GM19452 (cell line): ENCODE results near the gene ARNT2.

Experiments used
- ATAC-seq: cut with Tn5 transposase; IDR thresholded peaks from one replicate; pipeline ENCODE4 v1.9.1; 2021; ENCODE audit not compliant: unreplicated experiment

The ARNT2 gene

GRCh38 chr15:80462836-80463512, 58.8 kb downstream of the ARNT2 start:
- ATAC-seq: no peak

DNA sequence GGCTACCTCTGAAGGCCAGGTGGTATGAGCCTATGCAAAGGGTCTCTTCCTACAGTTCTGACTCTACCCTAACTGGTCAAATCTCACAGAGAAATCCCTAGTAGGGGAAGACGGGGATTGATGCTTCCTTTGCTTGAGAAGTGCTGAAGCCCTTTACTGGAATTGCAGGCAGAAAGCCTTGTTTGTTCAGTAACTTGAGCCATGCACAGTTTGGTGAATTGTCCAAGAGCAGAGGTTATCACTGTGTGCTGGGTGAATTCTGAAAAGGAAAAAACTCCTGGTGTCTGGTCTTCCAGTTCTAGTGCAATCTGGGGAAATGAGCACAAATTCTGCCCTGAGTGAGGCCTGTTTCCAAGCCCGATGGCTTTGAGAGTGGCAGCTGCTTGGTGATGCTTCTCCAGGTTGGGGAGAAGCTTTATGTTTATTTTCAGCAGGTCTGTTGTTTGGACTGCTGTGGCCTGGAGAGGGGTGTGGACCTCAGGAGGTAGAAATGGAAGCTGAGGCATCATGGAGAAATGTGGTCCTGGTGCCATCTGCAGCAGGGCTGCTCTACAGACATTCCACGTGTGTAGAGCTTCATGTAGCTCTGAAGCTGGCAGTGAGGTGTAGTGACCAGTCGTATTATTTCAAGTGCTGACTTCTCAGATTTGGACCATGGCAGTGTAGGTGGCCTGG, 60.9 kb downstream of the ARNT2 start:
- no peak for ATAC-seq

DNA sequence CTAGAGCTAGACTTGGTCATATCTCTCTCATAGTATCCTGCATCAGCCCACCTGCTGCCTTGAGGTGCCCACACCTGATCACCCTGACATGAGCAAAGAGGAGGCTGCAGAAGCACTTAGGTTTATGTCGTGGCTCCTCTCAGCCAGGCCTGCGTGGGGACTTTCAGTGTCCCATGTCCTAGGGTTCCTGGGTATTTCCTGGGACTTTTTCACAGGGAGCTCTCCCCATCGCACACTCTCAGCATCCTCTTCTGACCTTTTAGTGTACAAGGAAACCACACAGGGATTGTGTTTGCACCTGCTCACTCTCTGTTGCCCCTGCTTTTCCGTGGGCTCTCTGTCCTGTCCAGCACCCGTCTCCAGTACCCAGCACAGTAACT, 61.4 kb downstream of the ARNT2 start:
- ATAC-seq: no peak

DNA sequence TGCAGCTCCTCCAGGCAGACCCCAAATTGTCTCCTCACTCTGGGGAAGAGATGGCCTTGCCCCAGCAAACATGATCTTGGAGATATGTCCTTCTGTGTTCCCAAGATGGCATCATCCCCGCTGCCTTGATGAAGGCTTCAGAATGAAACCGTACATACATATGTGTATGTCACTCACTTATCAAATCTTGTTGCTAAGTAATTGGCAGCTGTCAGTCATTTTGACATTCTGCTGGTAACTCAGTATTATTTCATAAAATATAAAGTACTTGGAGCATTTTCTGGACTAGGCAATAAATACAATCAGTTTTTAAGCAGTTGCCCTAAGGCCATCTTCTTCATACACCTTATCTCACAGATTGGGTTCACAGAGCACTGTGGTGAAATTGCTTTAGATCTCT, 62.4 kb downstream of the ARNT2 start:
- no peak for ATAC-seq

DNA sequence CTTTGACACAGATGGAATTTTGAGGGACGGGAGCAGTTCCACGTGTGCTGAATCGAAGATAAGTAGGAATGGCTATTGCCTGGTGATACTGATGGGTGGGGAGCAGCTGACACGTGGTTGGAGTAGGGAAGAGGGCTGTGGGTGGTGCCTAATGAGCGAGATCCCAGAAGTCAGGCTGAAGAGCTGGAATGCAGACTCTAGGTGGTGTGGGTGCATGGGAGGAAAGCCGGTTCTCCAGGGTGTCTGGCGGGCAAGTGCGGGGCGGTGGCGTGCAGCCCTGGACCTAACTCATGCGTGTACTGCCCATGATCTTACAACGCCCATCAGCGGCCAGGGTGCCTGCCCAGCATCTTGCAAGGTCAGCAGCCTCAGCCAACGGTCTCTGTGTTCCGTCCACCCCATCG, 63.1 kb downstream of the ARNT2 start:
- no peak for ATAC-seq

- no peak for ATAC-seq
Observed at GRCh38 chr15:80468796-80469195, 64.6 kb downstream of the ARNT2 start.

DNA sequence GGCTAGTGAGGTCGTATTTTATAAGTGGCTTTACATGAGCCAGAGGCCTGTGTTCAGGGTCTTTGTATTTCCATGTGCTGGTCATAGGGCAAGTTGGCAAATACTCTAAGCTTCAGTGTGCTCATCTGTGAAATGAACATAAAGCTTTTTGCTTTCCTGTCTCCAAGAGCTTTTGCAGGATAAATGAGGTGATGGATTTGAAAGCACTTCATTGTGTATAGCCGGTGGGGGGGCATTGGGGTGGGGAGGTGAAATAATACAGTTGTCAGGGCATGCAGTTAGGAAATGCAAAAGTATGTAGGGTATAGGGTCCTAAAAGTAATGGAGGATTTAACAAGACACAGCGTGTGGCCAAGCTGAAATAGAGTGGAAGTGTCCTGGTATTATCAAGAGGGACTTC, 67.7 kb downstream of the ARNT2 start:
- ATAC-seq: no peak

DNA sequence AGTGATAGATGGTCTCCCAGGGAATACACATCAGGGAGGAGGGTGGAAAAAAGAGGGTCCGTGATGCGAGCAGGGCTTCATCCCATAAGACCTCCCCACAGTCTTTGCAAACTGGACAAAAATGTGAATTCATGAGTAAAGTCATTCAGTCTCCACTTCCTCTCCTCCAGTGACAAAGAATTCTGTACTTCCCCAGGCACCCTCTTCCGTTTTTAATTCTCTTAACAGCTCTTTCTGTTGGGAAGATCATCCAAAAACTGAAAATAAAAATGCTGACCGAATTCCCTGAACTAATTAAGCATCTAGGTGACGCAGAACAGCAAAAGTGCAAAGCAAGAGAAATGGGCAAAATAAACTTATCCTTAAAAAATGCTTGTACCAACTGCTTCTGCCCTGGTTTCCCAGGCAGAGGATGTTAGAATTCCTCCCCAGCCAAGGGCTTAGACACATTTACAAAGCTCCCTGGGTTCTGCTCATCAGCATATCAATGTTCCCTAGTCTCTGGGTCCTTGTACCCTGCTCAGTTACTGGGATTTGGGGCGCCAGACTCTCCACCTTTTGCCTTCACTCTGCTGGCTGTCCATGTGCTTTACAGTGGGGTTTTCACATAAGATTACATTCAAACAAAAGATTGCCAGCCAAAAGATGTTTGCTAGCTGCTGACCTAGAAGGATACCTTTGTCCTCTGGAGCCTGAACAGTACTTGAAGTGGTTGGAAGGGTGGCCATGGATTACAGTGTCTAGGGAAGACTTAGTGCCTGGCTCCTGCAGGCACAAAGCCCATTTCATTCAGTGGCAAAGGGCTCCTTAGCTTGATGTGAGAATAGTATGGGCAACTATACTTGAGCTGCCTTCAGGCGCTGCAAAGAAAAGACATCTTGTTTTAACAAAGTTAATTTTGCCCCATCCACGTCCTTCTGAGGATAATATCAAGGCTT, 69.4 kb downstream of the ARNT2 start:
- ATAC-seq: no peak

GRCh38 chr15:80474224-80475215, 70.3 kb downstream of the ARNT2 start:
- ATAC-seq: no peak

- no peak for ATAC-seq
Observed at GRCh38 chr15:80475572-80475971, 71.4 kb downstream of the ARNT2 start.

DNA sequence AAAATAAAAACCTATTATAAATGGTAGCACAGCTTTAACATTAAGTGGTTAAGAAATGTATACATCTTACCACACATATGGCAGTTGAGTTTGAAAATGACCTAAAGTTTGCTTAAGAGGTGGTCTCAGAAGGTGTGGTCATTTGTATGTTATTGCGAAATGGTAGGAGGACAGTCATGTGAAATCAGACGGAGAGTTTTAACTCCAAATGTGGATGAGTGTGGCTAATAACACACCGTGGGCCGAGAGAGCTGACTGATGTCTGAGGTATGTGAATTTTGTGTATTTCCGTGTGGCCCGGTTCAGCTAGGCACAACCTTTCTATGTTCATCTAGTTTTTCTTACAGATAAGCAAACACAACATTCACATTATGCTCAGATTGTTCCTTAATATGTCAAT, 71.9 kb downstream of the ARNT2 start:
- no peak for ATAC-seq

- no peak for ATAC-seq
Observed at GRCh38 chr15:80478075-80478474, 73.9 kb downstream of the ARNT2 start.

DNA sequence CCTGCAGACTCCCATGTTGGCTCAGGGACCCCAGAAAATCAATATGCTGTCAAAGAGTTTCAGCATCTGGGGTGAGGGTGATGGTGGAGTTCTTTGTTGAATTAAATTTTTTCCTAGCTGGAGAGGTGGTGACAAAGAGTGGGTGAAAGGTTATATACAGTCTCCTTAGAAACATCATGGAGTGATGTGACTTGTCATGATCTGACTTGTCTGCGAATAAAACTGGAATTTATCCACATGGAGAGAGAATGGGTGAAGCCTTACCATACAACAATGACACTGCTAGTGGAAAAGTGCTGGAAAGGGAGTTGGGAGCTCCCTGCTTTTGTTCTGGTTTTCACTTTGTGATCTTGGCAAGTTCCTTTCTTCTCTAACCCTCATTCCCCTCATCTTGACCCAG, 75.0 kb downstream of the ARNT2 start:
- no peak for ATAC-seq

DNA sequence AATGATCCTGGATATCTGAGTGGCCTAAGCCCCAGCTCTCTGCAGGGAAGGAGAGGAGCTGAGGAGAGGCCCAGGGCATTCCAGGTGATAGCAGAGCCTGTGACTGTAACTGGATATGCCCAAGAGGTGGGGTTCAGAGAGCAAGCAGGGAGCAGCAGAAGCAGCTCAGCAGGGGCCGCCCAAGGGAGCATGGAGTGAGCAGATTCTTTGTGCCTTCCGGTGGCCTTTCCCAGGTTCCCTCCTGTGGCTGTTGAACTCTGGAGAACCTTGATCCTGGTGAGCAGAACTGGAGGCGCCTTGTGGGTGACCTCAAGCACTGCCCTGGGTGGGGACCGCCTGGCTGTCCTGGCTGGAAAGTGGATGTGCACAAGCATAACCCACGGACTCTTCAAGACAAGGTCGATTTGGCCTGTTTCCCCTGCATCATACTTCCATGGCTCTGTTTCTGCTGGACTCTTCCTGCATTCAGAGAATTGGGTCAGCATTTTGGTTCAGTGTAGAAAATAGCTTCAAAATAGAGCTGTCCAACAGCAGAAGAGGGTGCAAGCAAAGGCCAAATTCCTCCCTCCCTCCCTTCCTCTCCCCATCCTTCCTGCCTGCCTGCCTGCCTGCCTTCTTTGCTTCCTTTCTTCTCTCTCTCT, 76.1 kb downstream of the ARNT2 start:
- ATAC-seq: no peak

- no peak for ATAC-seq
Observed at GRCh38 chr15:80480909-80481308, 76.7 kb downstream of the ARNT2 start.

DNA sequence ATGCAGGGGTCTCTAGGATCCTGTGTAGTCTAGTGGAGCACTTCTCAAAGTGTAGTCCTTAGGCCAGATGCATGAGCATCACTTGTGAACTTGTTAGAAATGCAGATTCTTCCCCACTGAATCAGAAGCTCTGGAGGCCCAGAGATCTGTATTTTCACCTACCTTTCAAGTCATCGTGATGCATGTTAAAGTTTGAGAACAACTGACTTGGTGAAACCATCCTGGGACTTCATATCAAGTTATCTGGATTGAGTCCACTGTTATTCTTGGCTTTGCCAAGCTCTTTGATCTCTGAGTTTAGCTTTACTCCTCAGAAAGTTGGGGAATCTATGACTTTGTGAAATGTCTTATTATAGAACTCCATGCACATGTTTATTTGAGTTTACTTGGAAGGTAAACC, 78.5 kb downstream of the ARNT2 start:
- no peak for ATAC-seq

- no peak for ATAC-seq
Observed at GRCh38 chr15:80483725-80484161, 79.6 kb downstream of the ARNT2 start.

DNA sequence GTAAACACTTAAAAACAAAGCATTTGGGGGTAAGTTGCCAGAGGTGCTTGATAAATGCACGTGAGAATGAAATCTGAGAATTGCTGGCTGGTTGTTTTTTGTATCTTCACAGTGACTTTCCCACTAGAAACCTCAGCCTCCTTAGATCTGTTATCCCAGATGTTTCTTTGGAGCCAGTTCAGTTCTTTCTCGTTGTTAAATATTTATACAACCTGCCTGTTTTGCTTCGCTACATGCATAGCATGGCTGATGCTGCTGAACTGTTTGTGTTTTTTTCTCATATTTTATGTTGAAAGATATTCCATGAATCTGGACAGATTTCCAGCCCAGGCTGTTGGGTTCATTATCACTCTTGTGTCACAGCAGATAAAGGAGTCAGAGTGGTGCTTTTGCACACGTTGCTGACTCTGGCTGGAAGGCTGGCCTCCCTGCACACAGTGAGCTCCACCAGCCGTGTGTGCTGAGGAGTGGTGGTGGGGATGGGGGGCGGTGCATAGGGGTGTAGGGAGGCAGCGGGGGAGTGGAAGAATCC, 80.2 kb downstream of the ARNT2 start:
- ATAC-seq: no peak

GRCh38 chr15:80485370-80486164, 81.4 kb downstream of the ARNT2 start:
- no peak for ATAC-seq
